DMS53 treated with DMSO at 0.1 percent for 48 hours (cell line): ENCODE measurements around the gene PHEX.
A peak's percentile ranks its signal among the peaks of the same experiment; 100 is the strongest.

Experiments used
- DNase-seq: peaks from one replicate; lab custom pipeline; 2025; ENCODE audit not compliant: unreplicated experiment; lab: John Stamatoyannopoulos, UW

Gene PHEX

GRCh38 chrX:22097012-22097694 is 65.0 kb downstream of the PHEX start:
- peak; percentile 44 for DNase-seq

GRCh38 chrX:22105231-22105630 is 73.1 kb downstream of the PHEX start:
- no peak for DNase-seq

- no peak for DNase-seq
These were observed 73.8 kb downstream of the PHEX start for GRCh38 chrX:22105971-22106370.

- no peak for DNase-seq
These were observed 77.3 kb downstream of the PHEX start for GRCh38 chrX:22109442-22109841.

GRCh38 chrX:22110729-22111494 is 78.8 kb downstream of the PHEX start:
- DNase-seq: peak; percentile 73

GRCh38 chrX:22116605-22117546 is 84.8 kb downstream of the PHEX start:
- DNase-seq: no peak

- DNase-seq: no peak
These were observed 85.5 kb downstream of the PHEX start for GRCh38 chrX:22117633-22118032.

- DNase-seq: no peak
These were observed 86.2 kb downstream of the PHEX start for GRCh38 chrX:22118161-22118830.

GRCh38 chrX:22121161-22121560 is 89.0 kb downstream of the PHEX start:
- DNase-seq: no peak

- no peak for DNase-seq
These were observed 90.4 kb downstream of the PHEX start for GRCh38 chrX:22122510-22122909.

- DNase-seq: no peak
These were observed 92.0 kb downstream of the PHEX start for GRCh38 chrX:22124098-22124497.

GRCh38 chrX:22125481-22125880 is 93.4 kb downstream of the PHEX start:
- no peak for DNase-seq

GRCh38 chrX:22126327-22126726 is 94.2 kb downstream of the PHEX start:
- DNase-seq: no peak

GRCh38 chrX:22128961-22129360 is 96.8 kb downstream of the PHEX start:
- no peak for DNase-seq

- DNase-seq: no peak
These were observed 102.6 kb downstream of the PHEX start for GRCh38 chrX:22134681-22135080.

GRCh38 chrX:22135171-22135711 is 103.1 kb downstream of the PHEX start:
- no peak for DNase-seq

- peak; percentile 72 for DNase-seq
These were observed 104.0 kb downstream of the PHEX start for GRCh38 chrX:22135994-22136684.

GRCh38 chrX:22136711-22137110 is 104.6 kb downstream of the PHEX start:
- no peak for DNase-seq

GRCh38 chrX:22139822-22140221 is 107.7 kb downstream of the PHEX start:
- no peak for DNase-seq
